Epithelial cell of esophagus (primary cell): ENCODE results near the gene GBX1.

Experiments
- DNase-seq: peaks from one replicate; pipeline ENCODE4 v3.0.0; 2010; ENCODE audit warnings: low read depth
- H3K4me3 ChIP-seq: 2 replicates; pipeline ENCODE4 v1.5.1; 2011; ENCODE audit warnings: mild to moderate bottlenecking, low read length, control low read depth
- CTCF ChIP-seq: IDR thresholded peaks from 2 replicates; pipeline ENCODE4 v1.5.1; 2011; ENCODE audit warnings: low read depth, mild to moderate bottlenecking, low read length, control low read depth, inconsistent platforms; ENCODE audit not compliant: insufficient read depth; ENCODE audit errors: missing control alignments

Gene GBX1

GRCh38 chr7:151135525-151135845 lies 32.0 kb downstream of the GBX1 start:
- DNase-seq: no peak
- TF ChIP-seq CTCF: no peak
- no peak overlapping the region for H3K4me3 ChIP-seq

- TF ChIP-seq CTCF: no peak
- DNase-seq: no peak
- H3K4me3 ChIP-seq: no peak overlapping the region
These were observed 32.6 kb downstream of the GBX1 start for GRCh38 chr7:151134743-151135524.

GRCh38 chr7:151133986-151134742 lies 33.3 kb downstream of the GBX1 start:
- no peak for DNase-seq
- no peak for TF ChIP-seq CTCF
- no peak overlapping the region for H3K4me3 ChIP-seq

- DNase-seq: no peak
- no peak overlapping the region for H3K4me3 ChIP-seq
- no peak for TF ChIP-seq CTCF
These were observed 34.1 kb downstream of the GBX1 start for GRCh38 chr7:151133266-151133985.

GRCh38 chr7:151132461-151133205 lies 34.9 kb downstream of the GBX1 start:
- no peak for DNase-seq
- no peak for TF ChIP-seq CTCF
- no peak overlapping the region for H3K4me3 ChIP-seq

- no peak overlapping the region for H3K4me3 ChIP-seq
- TF ChIP-seq CTCF: no peak
- no peak for DNase-seq
These were observed 35.8 kb downstream of the GBX1 start for GRCh38 chr7:151131592-151132293.
